ENCODE data around the gene GSK3B. TPM values are rescaled to one million over a fixed set of nuclear protein-coding genes. Genes with fewer than 3 reads are reported as not detected.

GSK3B gene
- total RNA-seq, 1 donor from 2014 or later, result 88.6 TPM

GRCh38 chr3:119841808-119842471, 252.3 kb downstream of the GSK3B start:
- H3K9ac ChIP-seq, result no peak overlapping the region
- H3K4me1 ChIP-seq, result no peaks in the 10 kb centered on the region
- Mint-ChIP-seq H3K27ac (no peak overlapping the region), H3K4me3 (no peak overlapping the region), H3K27me3 (ENCODE audit: insufficient read depth, low read depth) (no peaks in the 10 kb centered on the region), H3K9me3 (peaks cover 16% of the 10 kb centered on the region), H3K36me3 (peaks cover 45% of the 10 kb centered on the region), H3K4me1 (no peaks in the 10 kb centered on the region)
- no peaks in the 10 kb centered on the region for H4K20me1 ChIP-seq (ENCODE audit: low read depth)
- no peak overlapping the region for H3K4me2 ChIP-seq
- H3F3A ChIP-seq (ENCODE audit: low read depth), result no peaks in the 10 kb centered on the region
- H3K79me2 ChIP-seq (ENCODE audit: low read depth), result peaks cover 16% of the 10 kb centered on the region
- H3K9me3 ChIP-seq (ENCODE audit: low read depth), result no peaks in the 10 kb centered on the region
- no peaks in the 10 kb centered on the region for H3K27me3 ChIP-seq
- no peak overlapping the region for H3K27ac ChIP-seq
- H2AFZ ChIP-seq (replicated peaks), result no peak overlapping the region
- TF ChIP-seq EZH2 (IDR thresholded peaks at IDR 0.05) (no peak), EZH2phosphoT487 (IDR thresholded peaks at IDR 0.05) (no peak), CTCF (IDR thresholded peaks at IDR 0.05) (no peak)
- peaks cover 8% of the 10 kb centered on the region for H3K36me3 ChIP-seq
- H3K4me3 ChIP-seq, result no peak overlapping the region
- DNase-seq (ENCODE audit: low spot score), result no peak

- H3K27ac ChIP-seq, result no peak overlapping the region
- DNase-seq (ENCODE audit: low spot score), result no peak
- peaks cover 30% of the 10 kb centered on the region for H3K36me3 Mint-ChIP-seq
- no peak overlapping the region for H2AFZ ChIP-seq (replicated peaks)
- H3K4me1 ChIP-seq, result no peaks in the 10 kb centered on the region
- no peak overlapping the region for H3K27ac Mint-ChIP-seq
- H3K4me1 Mint-ChIP-seq, result peaks cover 18% of the 10 kb centered on the region
- H3K4me3 ChIP-seq, result no peak overlapping the region
- H3K36me3 ChIP-seq, result no peaks in the 10 kb centered on the region
- H4K20me1 ChIP-seq (ENCODE audit: low read depth), result peaks cover 18% of the 10 kb centered on the region
- H3K9ac ChIP-seq, result no peak overlapping the region
- H3K79me2 ChIP-seq (ENCODE audit: low read depth), result no peaks in the 10 kb centered on the region
- no peaks in the 10 kb centered on the region for H3K27me3 Mint-ChIP-seq (ENCODE audit: insufficient read depth, low read depth)
- H3F3A ChIP-seq (ENCODE audit: low read depth), result no peaks in the 10 kb centered on the region
- H3K27me3 ChIP-seq, result no peaks in the 10 kb centered on the region
- H3K9me3 ChIP-seq (ENCODE audit: low read depth), result no peaks in the 10 kb centered on the region
- no peak overlapping the region for H3K4me2 ChIP-seq
- no peak overlapping the region for H3K4me3 Mint-ChIP-seq
- H3K9me3 Mint-ChIP-seq, result no peaks in the 10 kb centered on the region
- no peak for TF ChIP-seq EZH2 (IDR thresholded peaks at IDR 0.05)
- no peak for TF ChIP-seq CTCF (IDR thresholded peaks at IDR 0.05)
- TF ChIP-seq EZH2phosphoT487 (IDR thresholded peaks at IDR 0.05), result no peak
These were observed 258.7 kb downstream of the GSK3B start for GRCh38 chr3:119835556-119835955.

GRCh38 chr3:119834754-119835370, 259.4 kb downstream of the GSK3B start:
- peaks cover 27% of the 10 kb centered on the region for H3K36me3 Mint-ChIP-seq
- Histone ChIP-seq H3K4me3 (no peak overlapping the region), H3K9ac (no peak overlapping the region), H3F3A (ENCODE audit: low read depth) (no peaks in the 10 kb centered on the region), H2AFZ (replicated peaks) (no peak overlapping the region), H3K9me3 (ENCODE audit: low read depth) (no peaks in the 10 kb centered on the region), H3K36me3 (no peaks in the 10 kb centered on the region), H3K27ac (no peak overlapping the region), H3K4me2 (no peak overlapping the region), H4K20me1 (ENCODE audit: low read depth) (peaks cover 18% of the 10 kb centered on the region), H3K27me3 (no peaks in the 10 kb centered on the region), H3K79me2 (ENCODE audit: low read depth) (no peaks in the 10 kb centered on the region), H3K4me1 (no peaks in the 10 kb centered on the region)
- H3K27me3 Mint-ChIP-seq (ENCODE audit: insufficient read depth, low read depth), result no peaks in the 10 kb centered on the region
- no peak overlapping the region for H3K27ac Mint-ChIP-seq
- H3K9me3 Mint-ChIP-seq, result no peaks in the 10 kb centered on the region
- TF ChIP-seq EZH2phosphoT487 (IDR thresholded peaks at IDR 0.05) (no peak), EZH2 (IDR thresholded peaks at IDR 0.05) (no peak), CTCF (IDR thresholded peaks at IDR 0.05) (no peak)
- peaks cover 18% of the 10 kb centered on the region for H3K4me1 Mint-ChIP-seq
- no peak overlapping the region for H3K4me3 Mint-ChIP-seq
- DNase-seq (ENCODE audit: low spot score), result no peak

All from neural progenitor cell (in vitro differentiated cells).